Caco-2 (cell line): ENCODE results near the gene APCDD1. TPM values are rescaled to one million over a fixed set of nuclear protein-coding genes. Genes with fewer than 3 reads are reported as not detected.

ENCODE experiments used
- BruUV-seq: library from RNA; stranded (reverse); fragments of 400-500 nt; replicated peaks from 2 replicates; lab custom pipeline; 2021; lab: Mats Ljungman, UMichigan
- CTCF ChIA-PET: fragments of 300-600 bp; sonication (Branson Sonifier 250); formaldehyde crosslinking; loops from one replicate; lab custom pipeline; 2022; ENCODE audit warnings: antibody characterized with exemption; lab: Charles Lee
- POLR2A ChIA-PET: fragments of 300-600 bp; sonication (Branson Sonifier 250); formaldehyde crosslinking; loops from one replicate; lab custom pipeline; 2022; ENCODE audit warnings: antibody characterized with exemption; lab: Charles Lee
- DNase-seq, 2 experiments: peaks; one replicate each; pipeline versions ENCODE4 v3.0.0 to v3.0.0-alpha.2; 2020 to 2022
- H3K27me3 ChIP-seq: replicated peaks from 2 replicates; pipeline ENCODE4 v1.6.0; 2011; ENCODE audit warnings: low read length; ENCODE audit not compliant: control insufficient read depth, insufficient read depth
- H3K36me3 ChIP-seq: 2 replicates; pipeline ENCODE4 v1.5.1; 2011; ENCODE audit warnings: low read length; ENCODE audit not compliant: control insufficient read depth, insufficient read depth
- H3K4me1 ChIP-seq: fragments of 250-450 bp; sonication (Bioruptor Pico); 2 replicates; pipeline ENCODE4 v1.5.1; 2020; ENCODE audit warnings: mild to moderate bottlenecking
- H3K4me3 ChIP-seq: 2 replicates; pipeline ENCODE4 v1.5.1; 2011; ENCODE audit warnings: low read depth, mild to moderate bottlenecking, control low read depth, low read length
- H3K9me3 ChIP-seq: fragments of 250-450 bp; sonication (Bioruptor Pico); 2 replicates; pipeline ENCODE4 v1.5.1; 2020; ENCODE audit warnings: mild to moderate bottlenecking, moderate library complexity
- H3K27ac Mint-ChIP-seq: one replicate; pipeline ENCODE4 v1.8.0; 2022; ENCODE audit warnings: mixed read lengths; ENCODE audit not compliant: unreplicated experiment
- H3K27me3 Mint-ChIP-seq: one replicate; pipeline ENCODE4 v1.8.0; 2022; ENCODE audit warnings: mixed read lengths; ENCODE audit not compliant: insufficient read depth, unreplicated experiment
- H3K36me3 Mint-ChIP-seq: one replicate; pipeline ENCODE4 v1.8.0; 2022; ENCODE audit warnings: mild to moderate bottlenecking, mixed read lengths; ENCODE audit not compliant: insufficient read depth, unreplicated experiment
- H3K4me1 Mint-ChIP-seq: one replicate; pipeline ENCODE4 v1.8.0; 2022; ENCODE audit warnings: low read depth, mixed read lengths; ENCODE audit not compliant: unreplicated experiment
- H3K4me3 Mint-ChIP-seq: one replicate; pipeline ENCODE4 v1.8.0; 2022; ENCODE audit warnings: mild to moderate bottlenecking, moderate library complexity, mixed read lengths; ENCODE audit not compliant: unreplicated experiment
- H3K9me3 Mint-ChIP-seq: one replicate; pipeline ENCODE4 v1.8.0; 2022; ENCODE audit warnings: mixed read lengths; ENCODE audit not compliant: unreplicated experiment
- intact Hi-C: fragments of 100-400 bp; cut with micrococcal nuclease; formaldehyde crosslinking; loops from one replicate; pipeline ENCODE4 v1.10.0; 2022; ENCODE audit not compliant: unreplicated experiment
- total RNA-seq: library from RNA; stranded (reverse); gene quantifications from 2 replicates; pipeline ENCODE4 v1.2.3, GENCODE V29; 2022
- TF ChIP-seq, protein P1 (sequence below), 2 experiments: fragments of 200-600 bp in 1 of 2; IDR thresholded peaks; 1 replicate in 1 of 2; 2 replicates in 1 of 2; pipeline versions ENCODE4 v1.5.1 to v1.8.0; 2011 to 2022; ENCODE audit warnings: antibody characterized with exemption in 1 of 2, control low read depth in 1 of 2, inconsistent platforms in 1 of 2, low read depth in 1 of 2, low read length in 1 of 2, mild to moderate bottlenecking in 1 of 2, moderate library complexity in 1 of 2; ENCODE audit not compliant: insufficient read depth in 1 of 2, severe bottlenecking in 1 of 2, unreplicated experiment in 1 of 2

Gene APCDD1
- total RNA-seq, 1 experiment from 2014 or later, result 1.5 TPM

GRCh38 chr18:10439898-10440297 is 14.5 kb upstream of the APCDD1 start:
- TF ChIP-seq, protein P1, sequence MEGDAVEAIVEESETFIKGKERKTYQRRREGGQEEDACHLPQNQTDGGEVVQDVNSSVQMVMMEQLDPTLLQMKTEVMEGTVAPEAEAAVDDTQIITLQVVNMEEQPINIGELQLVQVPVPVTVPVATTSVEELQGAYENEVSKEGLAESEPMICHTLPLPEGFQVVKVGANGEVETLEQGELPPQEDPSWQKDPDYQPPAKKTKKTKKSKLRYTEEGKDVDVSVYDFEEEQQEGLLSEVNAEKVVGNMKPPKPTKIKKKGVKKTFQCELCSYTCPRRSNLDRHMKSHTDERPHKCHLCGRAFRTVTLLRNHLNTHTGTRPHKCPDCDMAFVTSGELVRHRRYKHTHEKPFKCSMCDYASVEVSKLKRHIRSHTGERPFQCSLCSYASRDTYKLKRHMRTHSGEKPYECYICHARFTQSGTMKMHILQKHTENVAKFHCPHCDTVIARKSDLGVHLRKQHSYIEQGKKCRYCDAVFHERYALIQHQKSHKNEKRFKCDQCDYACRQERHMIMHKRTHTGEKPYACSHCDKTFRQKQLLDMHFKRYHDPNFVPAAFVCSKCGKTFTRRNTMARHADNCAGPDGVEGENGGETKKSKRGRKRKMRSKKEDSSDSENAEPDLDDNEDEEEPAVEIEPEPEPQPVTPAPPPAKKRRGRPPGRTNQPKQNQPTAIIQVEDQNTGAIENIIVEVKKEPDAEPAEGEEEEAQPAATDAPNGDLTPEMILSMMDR (IDR thresholded peaks at IDR 0.05; ENCODE audit: insufficient read depth in 1 of 2, low read depth in 1 of 2, low read length in 1 of 2, severe bottlenecking in 1 of 2, unreplicated experiment in 1 of 2), result no peak
- Mint-ChIP-seq H3K36me3 (no peaks in the 10 kb centered on the region), H3K27me3 (no peaks in the 10 kb centered on the region), H3K9me3 (no peaks in the 10 kb centered on the region), H3K4me3 (no peak overlapping the region), H3K4me1 (no peaks in the 10 kb centered on the region), H3K27ac (no peak overlapping the region)
- intact Hi-C loops, result no loop called here
- Histone ChIP-seq H3K9me3 (no peaks in the 10 kb centered on the region), H3K27me3 (no peaks in the 10 kb centered on the region), H3K36me3 (no peaks in the 10 kb centered on the region), H3K4me1 (no peaks in the 10 kb centered on the region), H3K4me3 (no peak overlapping the region)
- POLR2A ChIA-PET, result no interaction called here
- no peak for DNase-seq
- CTCF ChIA-PET, result no interaction called here
- BruUV-seq, result no TSS peak

DNA sequence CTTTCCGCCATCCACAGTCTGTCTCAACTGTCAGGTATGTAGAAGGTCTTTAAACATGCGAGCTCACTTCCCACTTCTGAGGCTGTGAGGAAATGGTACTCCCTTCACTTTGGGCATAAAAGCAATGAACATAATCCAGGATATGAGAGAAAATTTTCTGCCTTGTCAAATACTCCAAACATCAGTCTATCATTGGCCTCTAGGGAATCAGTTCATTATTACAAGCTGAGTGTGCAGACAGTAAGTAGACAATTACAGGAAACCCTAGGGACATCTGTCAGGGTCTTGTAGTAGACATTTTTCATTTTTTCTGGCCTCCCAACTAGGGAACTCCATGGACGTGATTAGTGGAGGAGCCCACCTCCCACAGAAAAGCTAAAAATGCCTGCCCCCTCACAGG is 13.6 kb upstream of the APCDD1 start:
- Histone ChIP-seq H3K4me3 (no peak overlapping the region), H3K27me3 (no peaks in the 10 kb centered on the region), H3K4me1 (no peaks in the 10 kb centered on the region), H3K9me3 (no peaks in the 10 kb centered on the region), H3K36me3 (no peaks in the 10 kb centered on the region)
- H3K36me3 Mint-ChIP-seq, result no peaks in the 10 kb centered on the region
- intact Hi-C loops, result no loop called here
- H3K27me3 Mint-ChIP-seq, result no peaks in the 10 kb centered on the region
- no peak overlapping the region for H3K27ac Mint-ChIP-seq
- CTCF ChIA-PET, result no interaction called here
- H3K4me1 Mint-ChIP-seq, result no peaks in the 10 kb centered on the region
- H3K4me3 Mint-ChIP-seq, result no peak overlapping the region
- POLR2A ChIA-PET, result no interaction called here
- no peaks in the 10 kb centered on the region for H3K9me3 Mint-ChIP-seq
- BruUV-seq, result no TSS peak
- no peak for DNase-seq
- TF ChIP-seq, protein P1 (IDR thresholded peaks at IDR 0.05; ENCODE audit: insufficient read depth in 1 of 2, low read depth in 1 of 2, low read length in 1 of 2, severe bottlenecking in 1 of 2, unreplicated experiment in 1 of 2), result no peak

- Mint-ChIP-seq H3K9me3 (no peaks in the 10 kb centered on the region), H3K36me3 (no peaks in the 10 kb centered on the region), H3K27me3 (no peaks in the 10 kb centered on the region), H3K4me3 (no peak overlapping the region), H3K4me1 (no peaks in the 10 kb centered on the region), H3K27ac (no peak overlapping the region)
- BruUV-seq, result no TSS peak
- Histone ChIP-seq H3K36me3 (no peaks in the 10 kb centered on the region), H3K4me3 (no peak overlapping the region), H3K9me3 (no peaks in the 10 kb centered on the region), H3K27me3 (no peaks in the 10 kb centered on the region), H3K4me1 (no peaks in the 10 kb centered on the region)
- TF ChIP-seq, protein P1 (IDR thresholded peaks at IDR 0.05; ENCODE audit: insufficient read depth in 1 of 2, low read depth in 1 of 2, low read length in 1 of 2, severe bottlenecking in 1 of 2, unreplicated experiment in 1 of 2), result no peak
- DNase-seq, result no peak
- ChIA-PET CTCF (no interaction called here), POLR2A (no interaction called here)
- intact Hi-C loops, result no loop called here
Observed at GRCh38 chr18:10441472-10441871, 13.0 kb upstream of the APCDD1 start.
